ENCODE results near the gene SMPD3.

The SMPD3 gene

GRCh38 chr16:68396481-68396880 is 51.8 kb downstream of the SMPD3 start:
- H3K4me3 ChIP-seq (ENCODE audit: low read length, poor library complexity, severe bottlenecking): no peak overlapping the region
- no peak for TF ChIP-seq EZH2phosphoT487 (IDR thresholded peaks at IDR 0.05; ENCODE audit: borderline replicate concordance)
- peak; percentile 82 for TF ChIP-seq CTCF (conservative IDR thresholded peaks at IDR 0.05; ENCODE audit: low read length)
- no peaks in the 10 kb centered on the region for H4K20me1 ChIP-seq (ENCODE audit: insufficient read depth, low read length, poor library complexity, severe bottlenecking)
- 0 out of 2 replicates have a peak overlapping the region, but pooled peaks have one; percentile 9 for H2AFZ ChIP-seq (ENCODE audit: low read length)
- no peaks in the 10 kb centered on the region for H3K36me3 ChIP-seq (ENCODE audit: insufficient read depth, low read length)
- no peaks in the 10 kb centered on the region for H3K9me3 ChIP-seq (ENCODE audit: insufficient read depth, low read depth, low read length)
- H3F3A ChIP-seq (ENCODE audit: low read depth): no peaks in the 10 kb centered on the region
- peaks cover 4% of the 10 kb centered on the region for H3K4me1 ChIP-seq (ENCODE audit: insufficient read depth, low read length, poor library complexity, severe bottlenecking)
- no peaks in the 10 kb centered on the region for H3K9me2 ChIP-seq (replicated peaks; ENCODE audit: low read depth, low read length)
- H3K4me2 ChIP-seq (ENCODE audit: low read depth, low read length, poor library complexity, severe bottlenecking): no peak overlapping the region
- no peak overlapping the region for H3K9ac ChIP-seq (ENCODE audit: low read depth, low read length, poor library complexity, severe bottlenecking)
- no peaks in the 10 kb centered on the region for H3K27me3 ChIP-seq (ENCODE audit: insufficient read depth, low read length, poor library complexity, severe bottlenecking)
- H3K79me2 ChIP-seq (ENCODE audit: insufficient read depth, low read length): no peaks in the 10 kb centered on the region

GRCh38 chr16:68395815-68396214 is 52.5 kb downstream of the SMPD3 start:
- Histone ChIP-seq H3K79me2 (ENCODE audit: insufficient read depth, low read length) (no peaks in the 10 kb centered on the region), H3K36me3 (ENCODE audit: insufficient read depth, low read length) (no peaks in the 10 kb centered on the region), H3K9me3 (ENCODE audit: insufficient read depth, low read depth, low read length) (no peaks in the 10 kb centered on the region), H3K9me2 (replicated peaks; ENCODE audit: low read depth, low read length) (no peaks in the 10 kb centered on the region), H3K4me2 (ENCODE audit: low read depth, low read length, poor library complexity, severe bottlenecking) (no peak overlapping the region), H3K27me3 (ENCODE audit: insufficient read depth, low read length, poor library complexity, severe bottlenecking) (no peaks in the 10 kb centered on the region), H3K4me1 (ENCODE audit: insufficient read depth, low read length, poor library complexity, severe bottlenecking) (peaks cover 4% of the 10 kb centered on the region), H3K9ac (ENCODE audit: low read depth, low read length, poor library complexity, severe bottlenecking) (no peak overlapping the region), H3K4me3 (ENCODE audit: low read length, poor library complexity, severe bottlenecking) (no peak overlapping the region), H4K20me1 (ENCODE audit: insufficient read depth, low read length, poor library complexity, severe bottlenecking) (no peaks in the 10 kb centered on the region), H3F3A (ENCODE audit: low read depth) (no peaks in the 10 kb centered on the region), H2AFZ (ENCODE audit: low read length) (no peak overlapping the region)
- TF ChIP-seq EZH2phosphoT487 (IDR thresholded peaks at IDR 0.05; ENCODE audit: borderline replicate concordance) (no peak), CTCF (conservative IDR thresholded peaks at IDR 0.05; ENCODE audit: low read length) (no peak)

GRCh38 chr16:68395167-68395786 is 53.0 kb downstream of the SMPD3 start:
- no peaks in the 10 kb centered on the region for H3K9me2 ChIP-seq (replicated peaks; ENCODE audit: low read depth, low read length)
- H3K27me3 ChIP-seq (ENCODE audit: insufficient read depth, low read length, poor library complexity, severe bottlenecking): no peaks in the 10 kb centered on the region
- H3F3A ChIP-seq (ENCODE audit: low read depth): no peaks in the 10 kb centered on the region
- no peak overlapping the region for H3K4me2 ChIP-seq (ENCODE audit: low read depth, low read length, poor library complexity, severe bottlenecking)
- no peak overlapping the region for H3K9ac ChIP-seq (ENCODE audit: low read depth, low read length, poor library complexity, severe bottlenecking)
- H3K4me1 ChIP-seq (ENCODE audit: insufficient read depth, low read length, poor library complexity, severe bottlenecking): peaks cover 4% of the 10 kb centered on the region
- H3K36me3 ChIP-seq (ENCODE audit: insufficient read depth, low read length): no peaks in the 10 kb centered on the region
- no peaks in the 10 kb centered on the region for H4K20me1 ChIP-seq (ENCODE audit: insufficient read depth, low read length, poor library complexity, severe bottlenecking)
- no peaks in the 10 kb centered on the region for H3K9me3 ChIP-seq (ENCODE audit: insufficient read depth, low read depth, low read length)
- no peak overlapping the region for H3K4me3 ChIP-seq (ENCODE audit: low read length, poor library complexity, severe bottlenecking)
- TF ChIP-seq CTCF (conservative IDR thresholded peaks at IDR 0.05; ENCODE audit: low read length): no peak
- H2AFZ ChIP-seq (ENCODE audit: low read length): no peak overlapping the region
- H3K79me2 ChIP-seq (ENCODE audit: insufficient read depth, low read length): no peaks in the 10 kb centered on the region

All from Loucy (cell line).